ENCODE results near the gene UBE2I.

The UBE2I gene

DNA sequence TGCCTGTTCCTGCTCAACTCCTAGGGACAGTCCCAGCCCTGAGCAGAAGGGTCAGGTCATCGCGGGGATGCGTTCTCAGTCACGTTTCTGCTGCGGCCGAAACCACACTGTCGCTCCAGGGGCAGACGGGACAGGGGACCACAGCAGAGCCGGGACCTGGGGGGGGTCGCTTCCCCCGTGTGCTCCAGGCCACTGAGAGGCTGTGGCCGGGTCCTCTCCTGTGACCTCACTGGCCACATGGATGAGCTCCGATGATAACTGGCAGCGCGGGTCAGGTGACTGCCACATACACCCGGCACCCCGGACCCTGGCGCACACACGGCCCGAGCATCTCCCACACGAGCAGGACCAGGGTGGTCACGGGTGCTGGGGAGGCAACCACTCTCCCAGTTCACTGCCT, 55.1 kb downstream of the UBE2I start:
- DNase-seq, result no peak

DNA sequence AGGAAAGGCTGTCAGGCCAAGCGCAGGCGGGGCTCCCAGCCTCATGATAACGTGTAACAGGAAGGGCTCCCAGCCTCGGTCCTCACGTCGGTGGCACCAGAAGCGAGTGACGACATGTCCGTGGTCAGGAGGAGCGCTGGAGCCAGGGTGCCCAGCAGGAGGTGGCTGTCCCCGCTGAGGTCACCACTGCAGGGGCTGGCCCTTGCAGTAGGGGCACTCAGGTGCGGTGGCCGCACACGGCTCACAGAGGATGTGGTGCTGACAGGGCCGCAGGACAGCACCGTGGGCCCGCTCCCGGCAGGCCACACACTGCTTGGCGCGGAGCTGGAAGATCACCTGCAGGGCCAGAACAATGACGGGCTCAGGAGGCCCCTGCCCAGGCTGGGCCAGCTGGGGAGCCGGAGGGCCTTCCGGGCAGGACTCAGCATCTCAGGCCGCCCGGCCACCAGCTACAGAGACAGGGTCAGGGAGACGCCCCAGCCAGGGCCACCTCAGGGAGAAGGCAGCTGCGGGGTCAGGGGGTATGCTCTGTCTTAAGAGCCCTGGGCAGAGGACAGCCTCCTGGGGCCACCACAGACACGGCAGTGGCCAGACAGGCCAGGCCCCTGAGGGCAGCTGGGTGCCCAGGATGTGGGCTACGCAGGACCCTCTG, 56.8 kb downstream of the UBE2I start:
- DNase-seq, result no peak

DNA sequence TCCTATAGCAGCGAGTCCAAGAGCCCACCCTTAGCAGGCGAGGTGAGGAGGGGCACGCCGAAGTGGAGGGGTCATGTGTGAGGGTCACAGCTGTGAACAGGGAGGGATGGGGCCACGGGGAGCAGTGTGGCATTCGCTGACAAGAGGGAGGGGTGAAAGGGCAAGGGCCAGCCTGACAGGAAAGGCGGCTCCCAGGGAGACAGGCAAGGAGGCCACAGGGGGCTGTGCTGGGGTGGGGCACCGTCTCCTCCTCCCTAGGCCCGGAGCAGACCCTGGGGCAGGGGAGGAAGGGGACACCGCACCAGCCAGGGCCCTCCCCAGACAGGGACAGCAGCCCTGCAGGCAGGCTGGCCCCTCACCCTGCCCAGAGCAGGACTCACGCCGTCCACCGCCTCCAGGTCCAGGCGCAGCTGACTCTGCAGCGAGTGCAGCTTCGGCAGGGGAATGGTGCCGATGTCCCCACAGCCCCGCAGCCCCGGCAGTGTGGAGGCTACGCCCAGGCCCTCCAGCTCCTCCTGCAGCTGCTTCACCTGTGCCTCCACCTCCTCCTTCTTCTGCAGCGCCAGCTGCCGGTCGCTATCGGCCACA, 57.4 kb downstream of the UBE2I start:
- DNase-seq, result no peak

DNA sequence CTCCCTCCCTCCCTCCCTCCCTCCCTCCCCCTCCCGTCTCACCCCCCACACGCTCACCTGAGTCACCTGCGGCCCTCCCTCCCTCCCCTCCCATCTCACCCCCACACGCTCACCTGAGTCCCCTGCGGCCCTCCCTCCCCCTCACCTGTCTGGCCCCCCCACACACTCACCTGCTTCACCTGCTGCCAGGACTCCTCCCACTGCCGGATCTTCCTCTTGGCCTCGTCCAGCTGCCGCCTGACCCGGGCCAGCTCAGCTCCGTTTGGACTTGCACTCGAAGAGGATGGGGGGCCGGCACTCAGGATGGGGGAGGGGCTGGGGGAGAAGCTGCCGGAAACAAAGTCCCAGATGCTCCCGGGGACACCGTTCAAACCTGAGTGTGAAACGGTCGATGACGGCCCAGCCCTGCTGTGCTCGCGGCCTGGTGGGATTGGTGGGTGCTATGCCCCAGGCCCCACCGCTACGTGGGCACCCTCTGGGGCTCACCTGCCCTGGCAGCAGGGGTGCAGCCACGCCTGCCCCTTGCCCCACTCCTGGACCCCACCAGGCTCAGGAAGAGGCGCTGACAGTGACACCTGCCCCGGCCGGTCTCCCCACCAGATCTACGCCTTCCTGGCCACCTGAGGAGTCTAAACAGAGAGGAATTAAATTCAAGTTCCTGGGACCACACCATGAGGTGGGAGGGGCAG, 58.2 kb downstream of the UBE2I start:
- DNase-seq, result no peak

DNA sequence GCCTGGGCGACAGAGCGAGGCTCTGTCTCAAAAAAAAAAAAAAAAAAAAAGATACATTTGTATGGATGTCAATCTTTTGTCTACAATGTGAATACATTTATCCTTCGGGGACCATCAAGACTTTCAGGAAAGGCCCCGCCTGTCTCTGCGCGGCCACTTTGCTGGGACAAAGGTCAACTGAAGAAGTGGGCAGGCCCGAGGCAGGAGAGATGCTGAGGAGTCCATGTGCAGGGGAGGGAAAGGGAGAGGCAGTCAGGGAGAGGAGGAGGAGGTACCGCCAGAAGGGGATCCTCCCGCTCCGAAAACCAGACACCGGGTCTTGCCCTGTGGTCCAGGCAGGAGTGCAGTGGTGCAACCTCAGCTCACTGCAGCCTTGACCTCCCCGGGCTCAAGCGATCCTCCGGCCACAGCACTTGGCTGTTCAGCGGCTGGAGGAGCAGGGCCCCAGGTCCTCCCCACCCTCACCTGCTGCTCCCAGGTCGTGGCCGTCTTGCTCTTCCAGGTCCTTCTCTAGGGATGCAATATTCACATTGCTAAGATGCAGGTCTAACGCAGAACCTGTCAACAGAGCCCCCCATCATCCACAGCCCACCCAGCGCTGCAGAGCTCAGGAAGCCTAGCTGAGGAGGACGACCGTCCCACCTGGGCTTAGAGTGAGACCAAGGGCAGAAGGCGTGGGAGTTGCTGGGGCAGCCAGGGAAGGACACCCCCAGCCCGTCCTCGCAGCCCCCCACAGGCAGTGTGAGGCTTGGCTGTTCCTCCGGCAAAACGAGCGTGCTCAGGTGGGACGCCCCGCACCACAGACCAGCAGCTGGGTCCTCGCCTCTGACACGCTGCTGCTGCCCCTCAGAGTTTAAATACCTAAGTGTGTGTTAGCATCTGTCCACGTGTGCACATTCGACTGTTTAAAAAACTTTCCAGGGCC, 61.9 kb downstream of the UBE2I start:
- no peak for DNase-seq

DNA sequence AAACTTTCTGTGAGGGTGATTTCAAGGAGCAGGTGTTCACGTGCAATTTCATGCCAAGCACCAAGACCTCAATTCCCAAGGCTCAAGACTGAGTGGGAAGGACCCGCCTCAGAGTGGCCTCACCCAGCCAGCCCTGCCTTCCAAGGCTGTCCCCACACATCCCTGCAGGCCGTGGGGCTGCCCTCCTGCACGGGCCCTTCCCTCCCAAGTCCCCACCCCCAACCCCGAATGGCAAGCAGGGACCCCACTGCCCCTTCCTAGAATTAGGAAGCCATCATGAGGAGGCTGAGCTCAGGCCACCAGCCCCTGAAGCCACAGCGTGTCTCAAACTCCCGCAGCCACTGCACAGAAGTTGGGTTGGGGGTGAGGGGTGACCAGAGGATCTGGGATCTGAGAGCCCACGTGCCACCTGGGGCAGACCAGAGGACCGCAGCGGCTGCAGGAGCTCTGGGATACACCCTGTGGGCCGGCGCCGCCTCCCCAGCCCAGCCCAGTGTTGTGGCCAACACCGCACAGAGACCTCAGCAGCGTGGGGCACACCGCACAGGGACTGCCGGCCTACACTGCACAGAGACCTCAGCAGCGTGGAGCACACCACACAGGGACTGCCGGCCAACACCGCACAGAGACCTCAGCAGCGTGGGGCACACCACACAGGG, 63.0 kb downstream of the UBE2I start:
- DNase-seq, result no peak

DNA sequence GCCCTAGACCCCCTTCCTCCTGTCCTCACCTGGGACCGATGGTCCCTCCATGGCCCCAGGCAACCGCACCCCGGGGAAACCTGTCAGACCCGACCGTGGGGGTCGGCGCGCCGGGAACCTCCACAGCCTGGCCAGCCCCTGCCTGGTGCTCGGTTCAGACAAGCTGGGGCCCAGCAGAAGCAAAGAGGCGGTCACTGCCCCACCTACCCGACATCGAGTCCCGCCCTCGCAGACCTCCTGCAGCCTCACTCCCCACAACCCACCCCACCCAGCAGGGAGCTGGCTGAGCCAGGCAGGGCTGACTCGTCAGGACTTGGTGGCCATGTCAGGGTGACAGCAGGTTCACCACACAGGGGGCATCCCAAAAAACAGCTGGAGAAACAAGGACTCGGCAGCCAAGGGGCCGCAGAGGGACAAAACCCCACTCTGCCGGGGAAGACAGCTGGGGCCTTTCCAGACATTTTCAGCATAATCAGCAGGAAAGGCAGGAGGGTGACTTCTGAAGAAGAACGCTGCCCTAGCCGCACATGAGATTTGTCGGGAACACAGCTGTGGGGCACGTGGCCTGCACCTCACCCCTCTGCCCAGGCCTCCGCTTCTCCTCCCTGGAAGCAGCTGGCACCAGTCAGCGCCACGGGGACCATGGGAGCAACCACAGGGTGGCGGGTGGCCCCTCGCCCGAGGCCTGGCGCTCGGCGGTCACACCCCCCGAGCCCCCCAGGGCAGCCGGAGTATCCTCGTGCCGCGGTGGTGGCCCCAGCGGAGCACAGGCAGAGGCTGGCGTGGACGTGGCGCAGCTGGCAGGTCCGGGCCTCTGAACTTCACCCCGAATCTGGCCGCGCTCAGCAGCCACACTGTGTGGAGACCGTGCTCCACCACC, 65.2 kb downstream of the UBE2I start:
- no peak for DNase-seq

DNA sequence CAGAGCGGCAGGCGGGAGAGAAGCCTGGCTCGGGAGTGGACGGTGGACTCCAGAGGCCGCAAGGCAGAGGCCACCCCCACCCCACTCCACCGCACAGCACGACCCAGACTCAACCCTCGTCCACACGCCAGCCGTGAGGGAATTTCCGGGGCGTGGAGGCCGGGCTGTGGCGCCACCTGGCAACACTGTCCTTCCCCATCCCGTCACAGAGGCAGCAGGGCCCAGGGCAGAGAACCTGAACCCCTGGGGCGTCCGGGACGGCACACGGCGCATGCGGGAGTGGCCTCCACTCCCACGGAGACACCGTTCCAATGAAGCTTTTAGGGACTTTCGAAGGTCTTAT, 65.8 kb downstream of the UBE2I start:
- DNase-seq, result no peak

DNA sequence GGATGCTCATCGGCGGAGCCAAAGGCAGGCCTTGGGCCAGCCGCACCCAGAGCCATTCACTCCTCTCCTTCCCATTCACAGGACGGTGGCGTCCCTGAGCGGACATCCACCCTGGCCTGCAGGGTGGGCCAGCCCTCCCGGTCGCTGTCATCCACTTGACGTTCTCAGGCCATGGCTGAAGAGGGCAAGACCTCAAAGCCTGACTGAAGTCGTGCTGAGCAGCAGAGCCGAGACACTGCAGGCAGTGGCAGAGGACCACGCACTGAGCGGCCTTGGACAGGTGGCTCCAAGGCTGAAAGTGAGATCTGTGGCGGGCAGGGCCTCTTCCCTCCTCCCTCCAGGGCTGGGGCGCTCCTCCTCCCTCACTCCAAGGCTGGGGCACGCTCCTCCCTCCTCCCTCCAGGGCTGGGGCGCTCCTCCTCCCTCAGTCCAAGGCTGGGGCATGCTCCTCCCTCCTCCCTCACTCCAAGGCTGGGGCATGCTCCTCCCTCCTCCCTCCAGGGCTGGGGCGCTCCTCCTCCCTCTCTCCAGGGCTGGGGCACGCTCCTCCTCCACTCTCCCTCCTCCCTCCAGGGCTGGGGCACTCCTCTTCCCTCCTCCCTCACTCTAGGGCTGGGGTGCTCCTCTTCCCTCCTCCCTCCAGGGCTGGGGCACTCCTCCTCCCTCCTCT, 66.4 kb downstream of the UBE2I start:
- DNase-seq, result no peak
